HepG2 (cell line): ENCODE measurements around the gene DNMT3B. TPM values are rescaled to one million over a fixed set of nuclear protein-coding genes. Genes with fewer than 3 reads are reported as not detected.

Experiments
- BATF2 ChIP-seq: sonication (generic); formaldehyde crosslinking; IDR thresholded peaks from 2 replicates; pipeline ENCODE4 v1.8.0; 2022; ENCODE audit warnings: mild to moderate bottlenecking, missing genetic modification reagents, moderate library complexity
- EED ChIP-seq: sonication (generic); formaldehyde crosslinking; IDR thresholded peaks from 2 replicates; pipeline ENCODE4 v1.5.0; 2020; ENCODE audit warnings: mild to moderate bottlenecking, missing genetic modification reagents
- GMEB1 ChIP-seq: sonication (generic); formaldehyde crosslinking; IDR thresholded peaks from 2 replicates; pipeline ENCODE4 v1.5.1; 2020; ENCODE audit warnings: missing genetic modification reagents, mild to moderate bottlenecking, borderline replicate concordance
- IRF1 ChIP-seq: sonication (generic); formaldehyde crosslinking; IDR thresholded peaks from 2 replicates; pipeline ENCODE4 v1.4.0; 2020; ENCODE audit warnings: low read depth, mild to moderate bottlenecking, missing genetic modification reagents
- KIAA2018 ChIP-seq: sonication (generic); formaldehyde crosslinking; IDR thresholded peaks from 2 replicates; pipeline ENCODE4 v1.5.0; 2020; ENCODE audit warnings: mild to moderate bottlenecking, missing genetic modification reagents, borderline replicate concordance
- MAFK ChIP-seq, 2 experiments: IDR thresholded peaks in 1 of 2; conservative IDR thresholded peaks in 1 of 2; 2 replicates each; pipeline ENCODE4 v1.6.1; 2011; ENCODE audit warnings: improper control_type of control experiment in 2 of 2, low read length in 2 of 2
- MIER2 ChIP-seq: IDR thresholded peaks from 2 replicates; pipeline ENCODE4 v1.6.1; 2016; ENCODE audit warnings: missing biosample characterization, missing genetic modification reagents
- MYPOP ChIP-seq: sonication (generic); formaldehyde crosslinking; IDR thresholded peaks from 2 replicates; pipeline ENCODE4 v1.8.1; 2023; ENCODE audit warnings: mild to moderate bottlenecking, moderate library complexity, missing genetic modification reagents
- PHF5A ChIP-seq: IDR thresholded peaks from one replicate; pipeline ENCODE4 v1.6.1; 2018; ENCODE audit warnings: low read depth, missing genetic modification reagents; ENCODE audit not compliant: unreplicated experiment
- RNF219 ChIP-seq: sonication (generic); formaldehyde crosslinking; IDR thresholded peaks from 2 replicates; pipeline ENCODE4 v1.5.0; 2020; ENCODE audit warnings: mild to moderate bottlenecking, missing genetic modification reagents
- TERF1 ChIP-seq: sonication (generic); formaldehyde crosslinking; IDR thresholded peaks from 2 replicates; pipeline ENCODE4 v1.8.0; 2022; ENCODE audit warnings: mild to moderate bottlenecking, missing genetic modification reagents, moderate library complexity
- ZNF263 ChIP-seq: sonication (generic); formaldehyde crosslinking; IDR thresholded peaks from 2 replicates; pipeline ENCODE4 v1.4.0; 2020; ENCODE audit warnings: missing genetic modification reagents
- ZNF605 ChIP-seq: sonication (generic); formaldehyde crosslinking; IDR thresholded peaks from 2 replicates; pipeline ENCODE4 v1.8.0; 2022; ENCODE audit warnings: mild to moderate bottlenecking, missing genetic modification reagents
- polyA plus RNA-seq, 8 experiments: library from polyadenylated mRNA; depleted of rRNA in 3 of 8; stranded (reverse) in 7 of 8; unstranded in 1 of 8; fragments of >200 nt; fragmentation: Illumina TruSeq in 4 of 8; extraction: Trizol in 4 of 8; gene quantifications; 2 replicates each; pipeline versions ENCODE4 v1.2.1 to v1.2.3, GENCODE V29; 2011 to 2016; ENCODE audit warnings: low read depth in 4 of 8, missing spikeins in 1 of 8, mixed read lengths in 1 of 8; ENCODE audit not compliant: insufficient read depth in 1 of 8
- total RNA-seq, 5 experiments: library from RNA; depleted of rRNA; stranded (reverse); fragments of >200 nt; fragmentation: Illumina TruSeq; extraction: Trizol; gene quantifications; 2 replicates each; pipeline ENCODE4 v1.2.3, GENCODE V29; 2016; ENCODE audit warnings: low read depth in 1 of 5

Gene DNMT3B
- total and polyA plus RNA-seq, 2 of the 13 experiments (the other 11 are each of a cell fraction or from before 2014, with no cell fraction given) = 3.8 to 13.9 TPM

GRCh38 chr20:32731882-32732266 lies 30.3 kb upstream of the DNMT3B start (continued):
- TF ChIP-seq MAFK (conservative IDR thresholded peaks at IDR 0.05 in 1 of 2, IDR thresholded peaks at IDR 0.05 in 1 of 2; ENCODE audit: low read length in 2 of 2) (no peak), MYPOP (CRISPR knock-in tag) (no peak), KIAA2018 (CRISPR knock-in tag) (no peak), GMEB1 (CRISPR knock-in tag) (no peak), ZNF263 (CRISPR knock-in tag) (no peak), RNF219 (no peak), EED (no peak), PHF5A (CRISPR knock-in tag) (no peak), IRF1 (CRISPR knock-in tag) (no peak), TERF1 (CRISPR knock-in tag) (no peak), ZNF605 (CRISPR knock-in tag) (no peak), BATF2 (CRISPR knock-in tag) (no peak), MIER2 (CRISPR knock-in tag) (peak; percentile 50; the same call in 1 of the 2 replicates)
